HG03439 (cell line): ENCODE measurements around the gene INTS6.
A peak's percentile ranks its signal among the peaks of the same experiment; 100 is the strongest.

Source experiments
- ATAC-seq: cut with Tn5 transposase; IDR thresholded peaks from one replicate; pipeline ENCODE4 v1.9.1; 2021; ENCODE audit warnings: mild to moderate bottlenecking, moderate library complexity; ENCODE audit not compliant: unreplicated experiment

Gene INTS6

GRCh38 chr13:51455532-51455931, 2.7 kb upstream of the INTS6 start:
- ATAC-seq, result no peak

- no peak for ATAC-seq
Measured at GRCh38 chr13:51453959-51454703, 1.3 kb upstream of the INTS6 start.

- ATAC-seq, result peak; percentile 45
Measured at GRCh38 chr13:51453207-51453958, 547 bp upstream of the INTS6 start.

GRCh38 chr13:51451467-51452360, 1.1 kb downstream of the INTS6 start:
- ATAC-seq, result peak; percentile 26

GRCh38 chr13:51451134-51451466, 1.7 kb downstream of the INTS6 start:
- no peak for ATAC-seq

GRCh38 chr13:51449018-51449417, 3.8 kb downstream of the INTS6 start:
- no peak for ATAC-seq

- no peak for ATAC-seq
Measured at GRCh38 chr13:51444922-51445321, 7.9 kb downstream of the INTS6 start.

GRCh38 chr13:51440381-51440780, 12.5 kb downstream of the INTS6 start:
- ATAC-seq, result no peak

- no peak for ATAC-seq
Measured at GRCh38 chr13:51437550-51438127, 15.2 kb downstream of the INTS6 start.

- ATAC-seq, result no peak
Measured at GRCh38 chr13:51435002-51435578, 17.7 kb downstream of the INTS6 start.

- no peak for ATAC-seq
Measured at GRCh38 chr13:51432576-51432975, 20.3 kb downstream of the INTS6 start.

GRCh38 chr13:51426982-51427381, 25.9 kb downstream of the INTS6 start:
- no peak for ATAC-seq

GRCh38 chr13:51425410-51426042, 27.3 kb downstream of the INTS6 start:
- ATAC-seq, result no peak

- ATAC-seq, result no peak
Measured at GRCh38 chr13:51423766-51424165, 29.1 kb downstream of the INTS6 start.

GRCh38 chr13:51422484-51422883, 30.4 kb downstream of the INTS6 start:
- ATAC-seq, result no peak

GRCh38 chr13:51420681-51421490, 31.9 kb downstream of the INTS6 start:
- ATAC-seq, result no peak

GRCh38 chr13:51419001-51419636, 33.7 kb downstream of the INTS6 start:
- ATAC-seq, result no peak

- ATAC-seq, result no peak
Measured at GRCh38 chr13:51417716-51418115, 35.1 kb downstream of the INTS6 start.

GRCh38 chr13:51416107-51416506, 36.7 kb downstream of the INTS6 start:
- no peak for ATAC-seq
